Hematopoietic multipotent progenitor cell treated with erythropoietin and hydrocortisone succinate and interleukin-3 and kit ligand, for 4 days (in vitro differentiated cells): ENCODE measurements around the gene ELAVL2.

Source experiments
- DNase-seq: peaks from one replicate; pipeline ENCODE4 v3.0.0-alpha.2; 2015

ELAVL2 gene

GRCh38 chr9:23658376-23659258 lies 167.4 kb downstream of the ELAVL2 start:
- no peak for DNase-seq

DNA sequence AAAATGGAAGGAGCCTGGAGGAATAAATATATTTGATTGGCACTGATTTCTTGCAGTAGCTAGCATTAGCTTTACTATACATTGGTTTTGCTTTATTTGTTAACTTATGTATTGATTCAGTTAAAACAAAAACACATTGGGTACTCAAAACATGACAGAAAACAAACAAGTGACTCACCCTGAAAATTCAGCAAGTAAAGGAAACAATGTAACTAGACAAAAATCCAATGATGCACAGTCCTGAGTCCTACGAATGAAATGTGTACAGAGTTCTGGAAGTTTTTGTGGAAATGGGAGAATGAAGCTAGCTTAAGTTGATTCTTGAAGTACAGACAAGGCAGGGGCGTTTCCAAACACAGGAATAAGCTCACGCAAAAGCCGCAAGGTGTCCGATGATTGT lies 175.0 kb downstream of the ELAVL2 start:
- DNase-seq: no peak

- DNase-seq: no peak
These were observed 177.4 kb downstream of the ELAVL2 start for GRCh38 chr9:23648651-23649050.

- no peak for DNase-seq
These were observed 181.1 kb downstream of the ELAVL2 start for GRCh38 chr9:23644896-23645295.

DNA sequence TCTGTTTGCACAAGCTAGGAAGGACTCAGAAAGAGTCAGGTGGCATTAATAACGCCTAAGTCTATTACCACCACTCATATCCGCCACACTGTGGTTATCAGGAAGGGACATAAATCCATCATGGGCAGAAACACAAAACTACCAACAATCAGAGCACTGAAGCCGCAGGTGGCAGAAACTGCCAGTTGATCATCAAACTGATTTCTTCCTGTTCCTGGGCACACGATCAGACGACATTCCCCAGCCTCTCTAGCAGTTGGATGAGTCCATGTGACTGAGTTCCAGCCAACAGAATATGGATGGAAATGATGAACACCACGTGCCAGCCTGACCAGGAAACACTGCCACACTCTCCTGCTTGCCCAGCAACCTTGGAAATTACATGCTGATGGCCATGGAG lies 181.7 kb downstream of the ELAVL2 start:
- no peak for DNase-seq

DNA sequence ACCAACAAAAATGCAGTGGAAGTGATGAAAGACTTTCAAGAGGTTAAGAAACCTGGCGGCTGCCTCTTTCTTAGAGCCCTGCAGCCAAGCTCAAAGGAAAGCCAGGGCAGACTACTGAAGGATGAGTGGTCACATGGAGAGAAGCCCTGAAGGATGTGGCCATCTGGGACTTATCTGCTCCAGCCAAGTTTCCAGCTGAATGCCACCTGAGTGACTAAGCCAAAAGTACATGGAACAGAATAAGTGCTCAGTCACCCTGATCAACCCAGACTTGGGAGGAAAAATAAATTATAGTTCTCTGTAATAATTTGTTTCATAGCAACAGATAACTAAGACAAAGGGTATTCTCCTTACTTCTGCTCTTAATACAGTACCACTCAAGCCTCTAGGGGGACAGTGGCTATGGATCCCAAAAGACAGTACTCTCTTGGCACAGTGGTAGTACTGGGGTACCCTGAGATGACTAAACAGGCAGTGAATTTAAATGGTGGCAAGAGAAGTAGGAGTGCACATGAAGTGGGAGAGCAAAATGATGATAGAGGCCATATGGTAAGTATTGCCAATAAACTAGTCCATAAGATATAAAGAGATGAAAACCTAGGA lies 182.3 kb downstream of the ELAVL2 start:
- no peak for DNase-seq
